Suppressor macrophage treated with lipopolysaccharide for 4 hours (primary cell): ENCODE results near the gene CAPN2.
A peak's percentile ranks its signal among the peaks of the same experiment; 100 is the strongest.
"Not testable (repeated sequence)": the region's sequence is repeated elsewhere in the genome, so short reads cannot be mapped to it uniquely, and the experiment has no call there.

Experiments used
- DNase-seq: peaks from one replicate; pipeline ENCODE4 v3.0.0-alpha.2; 2020

The CAPN2 gene

GRCh38 chr1:223794136-223794880, 82.0 kb downstream of the CAPN2 start:
- no peak for DNase-seq

- DNase-seq: no peak
Observed at GRCh38 chr1:223796210-223796609, 83.9 kb downstream of the CAPN2 start.

- no peak for DNase-seq
Observed at GRCh38 chr1:223802032-223802431, 89.7 kb downstream of the CAPN2 start.

- no peak for DNase-seq
Observed at GRCh38 chr1:223802602-223803001, 90.3 kb downstream of the CAPN2 start.

GRCh38 chr1:223803211-223803610, 90.9 kb downstream of the CAPN2 start:
- DNase-seq: no peak

- DNase-seq: not testable (repeated sequence)
Observed at GRCh38 chr1:223809905-223810304, 97.6 kb downstream of the CAPN2 start.

- DNase-seq: peak; percentile 73
Observed at GRCh38 chr1:223810586-223810985, 98.2 kb downstream of the CAPN2 start.

GRCh38 chr1:223811634-223812101, 99.3 kb downstream of the CAPN2 start:
- DNase-seq: peak; percentile 53

GRCh38 chr1:223813645-223814044, 101.3 kb downstream of the CAPN2 start:
- DNase-seq: no peak

- no peak for DNase-seq
Observed at GRCh38 chr1:223815020-223815853, 102.9 kb downstream of the CAPN2 start.

- DNase-seq: no peak
Observed at GRCh38 chr1:223815865-223816264, 103.5 kb downstream of the CAPN2 start.

GRCh38 chr1:223817265-223817664, 104.9 kb downstream of the CAPN2 start:
- DNase-seq: not testable (repeated sequence)

- no peak for DNase-seq
Observed at GRCh38 chr1:223819730-223820514, 107.6 kb downstream of the CAPN2 start.

GRCh38 chr1:223820515-223820858, 108.1 kb downstream of the CAPN2 start:
- DNase-seq: no peak

- no peak for DNase-seq
Observed at GRCh38 chr1:223820971-223821370, 108.6 kb downstream of the CAPN2 start.

GRCh38 chr1:223824287-223824686, 111.9 kb downstream of the CAPN2 start:
- no peak for DNase-seq

- DNase-seq: no peak
Observed at GRCh38 chr1:223824712-223825111, 112.4 kb downstream of the CAPN2 start.
